HEK293 (cell line): Measurements from ENCODE around the gene EIF4E1B.
A peak's percentile ranks its signal among the peaks of the same experiment; 100 is the strongest.

ENCODE experiments used
- HOXC10 ChIP-seq: sonication (generic); formaldehyde crosslinking; IDR thresholded peaks from 2 replicates; pipeline ENCODE4 v1.8.1; 2023; ENCODE audit warnings: mild to moderate bottlenecking, missing genetic modification reagents
- HOXD13 ChIP-seq: sonication (generic); formaldehyde crosslinking; IDR thresholded peaks from 2 replicates; pipeline ENCODE4 v1.8.0; 2022; ENCODE audit warnings: missing genetic modification reagents, borderline replicate concordance
- KLF1 ChIP-seq: fragments of 450-650 bp; formaldehyde crosslinking; IDR thresholded peaks from 2 replicates; pipeline ENCODE4 v1.5.1; 2016; ENCODE audit warnings: missing biosample characterization, missing genetic modification characterization
- KLF9 ChIP-seq: fragments of 450-650 bp; formaldehyde crosslinking; IDR thresholded peaks from 2 replicates; pipeline ENCODE4 v1.5.1; 2016; ENCODE audit warnings: missing biosample characterization, missing genetic modification characterization, low read depth
- REST ChIP-seq: fragments of 450-650 bp; formaldehyde crosslinking; IDR thresholded peaks from 2 replicates; pipeline ENCODE4 v1.5.1; 2016; ENCODE audit warnings: missing biosample characterization, missing genetic modification characterization
- SCRT1 ChIP-seq: fragments of 450-650 bp; formaldehyde crosslinking; IDR thresholded peaks from 2 replicates; pipeline ENCODE4 v1.5.1; 2016; ENCODE audit warnings: missing biosample characterization, missing genetic modification characterization, borderline replicate concordance
- SCRT2 ChIP-seq: fragments of 450-650 bp; formaldehyde crosslinking; IDR thresholded peaks from 2 replicates; pipeline ENCODE4 v1.5.1; 2016; ENCODE audit warnings: missing biosample characterization, missing genetic modification characterization
- ZBTB48 ChIP-seq: fragments of 450-650 bp; formaldehyde crosslinking; IDR thresholded peaks from 2 replicates; pipeline ENCODE4 v1.5.1; 2016; ENCODE audit warnings: missing biosample characterization, missing genetic modification characterization
- ZBTB8A ChIP-seq: fragments of 450-650 bp; formaldehyde crosslinking; IDR thresholded peaks from 2 replicates; pipeline ENCODE4 v1.5.1; 2016; ENCODE audit warnings: missing biosample characterization, missing genetic modification characterization
- ZFP41 ChIP-seq: fragments of 450-650 bp; formaldehyde crosslinking; IDR thresholded peaks from 2 replicates; pipeline ENCODE4 v1.5.1; 2016; ENCODE audit warnings: missing biosample characterization, missing genetic modification characterization, borderline replicate concordance
- ZNF133 ChIP-seq: fragments of 450-650 bp; formaldehyde crosslinking; IDR thresholded peaks from 2 replicates; pipeline ENCODE4 v1.5.1; 2016; ENCODE audit warnings: missing biosample characterization, missing genetic modification characterization
- ZNF140 ChIP-seq: fragments of 450-650 bp; formaldehyde crosslinking; IDR thresholded peaks from 2 replicates; pipeline ENCODE4 v1.5.1; 2016; ENCODE audit warnings: missing biosample characterization, missing genetic modification characterization
- ZNF148 ChIP-seq: fragments of 450-650 bp; formaldehyde crosslinking; IDR thresholded peaks from 2 replicates; pipeline ENCODE4 v1.5.0; 2017; ENCODE audit warnings: missing biosample characterization, missing genetic modification characterization, borderline replicate concordance
- ZNF174 ChIP-seq: fragments of 450-650 bp; formaldehyde crosslinking; IDR thresholded peaks from 2 replicates; pipeline ENCODE4 v1.5.0; 2017; ENCODE audit warnings: missing biosample characterization, mild to moderate bottlenecking, missing genetic modification characterization
- ZNF391 ChIP-seq: fragments of 450-650 bp; formaldehyde crosslinking; IDR thresholded peaks from 2 replicates; pipeline ENCODE4 v1.5.1; 2016; ENCODE audit warnings: low read depth, missing biosample characterization, missing genetic modification characterization, borderline replicate concordance
- ZNF449 ChIP-seq: fragments of 450-650 bp; formaldehyde crosslinking; IDR thresholded peaks from 2 replicates; pipeline ENCODE4 v1.5.1; 2017; ENCODE audit warnings: missing biosample characterization, mild to moderate bottlenecking, missing genetic modification characterization, moderate library complexity
- ZNF488 ChIP-seq: fragments of 450-650 bp; formaldehyde crosslinking; IDR thresholded peaks from 2 replicates; pipeline ENCODE4 v1.5.1; 2016; ENCODE audit warnings: missing biosample characterization, missing genetic modification characterization
- ZNF521 ChIP-seq: fragments of 450-650 bp; formaldehyde crosslinking; IDR thresholded peaks from 2 replicates; pipeline ENCODE4 v1.5.1; 2017; ENCODE audit warnings: missing biosample characterization, mild to moderate bottlenecking, missing genetic modification characterization
- ZNF544 ChIP-seq: fragments of 450-650 bp; formaldehyde crosslinking; IDR thresholded peaks from 2 replicates; pipeline ENCODE4 v1.5.0; 2017; ENCODE audit warnings: missing biosample characterization, missing genetic modification characterization
- ZNF549 ChIP-seq: fragments of 450-650 bp; IDR thresholded peaks from 2 replicates; pipeline ENCODE4 v1.5.1; 2018; ENCODE audit warnings: missing biosample characterization, missing genetic modification characterization, mild to moderate bottlenecking, inconsistent platforms, moderate library complexity
- ZNF558 ChIP-seq: fragments of 450-650 bp; formaldehyde crosslinking; IDR thresholded peaks from 2 replicates; pipeline ENCODE4 v1.5.1; 2016; ENCODE audit warnings: missing biosample characterization, missing genetic modification characterization
- ZNF560 ChIP-seq: fragments of 450-650 bp; formaldehyde crosslinking; IDR thresholded peaks from 2 replicates; pipeline ENCODE4 v1.5.1; 2017; ENCODE audit warnings: missing biosample characterization, missing genetic modification characterization, borderline replicate concordance
- ZNF561 ChIP-seq: fragments of 450-650 bp; IDR thresholded peaks from 2 replicates; pipeline ENCODE4 v1.5.1; 2018; ENCODE audit warnings: missing biosample characterization, missing genetic modification characterization, borderline replicate concordance
- ZNF580 ChIP-seq: fragments of 450-650 bp; formaldehyde crosslinking; IDR thresholded peaks from 2 replicates; pipeline ENCODE4 v1.5.1; 2016; ENCODE audit warnings: missing biosample characterization, missing genetic modification characterization
- ZNF624 ChIP-seq: fragments of 450-650 bp; formaldehyde crosslinking; IDR thresholded peaks from 2 replicates; pipeline ENCODE4 v1.5.1; 2017; ENCODE audit warnings: missing biosample characterization, missing genetic modification characterization
- ZNF701 ChIP-seq: fragments of 450-650 bp; formaldehyde crosslinking; IDR thresholded peaks from 2 replicates; pipeline ENCODE4 v1.5.1; 2016; ENCODE audit warnings: missing biosample characterization, missing genetic modification characterization
- ZNF768 ChIP-seq: fragments of 450-650 bp; formaldehyde crosslinking; IDR thresholded peaks from 2 replicates; pipeline ENCODE4 v1.5.1; 2018; ENCODE audit warnings: missing biosample characterization, mild to moderate bottlenecking, missing genetic modification characterization
- ZNF830 ChIP-seq: fragments of 450-650 bp; IDR thresholded peaks from 2 replicates; pipeline ENCODE4 v1.5.0; 2018; ENCODE audit warnings: missing biosample characterization, missing genetic modification characterization, low read depth, mild to moderate bottlenecking, moderate library complexity
- ZSCAN18 ChIP-seq: fragments of 450-650 bp; formaldehyde crosslinking; IDR thresholded peaks from 2 replicates; pipeline ENCODE4 v1.5.1; 2016; ENCODE audit warnings: missing biosample characterization, missing genetic modification characterization
- ZXDB ChIP-seq: fragments of 450-650 bp; formaldehyde crosslinking; IDR thresholded peaks from 2 replicates; pipeline ENCODE4 v1.5.1; 2016; ENCODE audit warnings: missing biosample characterization, missing genetic modification characterization

The EIF4E1B gene

GRCh38 chr5:176647030-176647842 is 16.8 kb downstream of the EIF4E1B start, which contains the start of gene TSPAN17 (continued):
- TF ChIP-seq ZSCAN18 (tag by site-specific recombination) (no peak), ZFP41 (tag by site-specific recombination) (no peak), ZNF148 (tag by site-specific recombination) (no peak), ZBTB48 (tag by site-specific recombination) (no peak; the same call in 1 of the 2 replicates), ZNF701 (no peak), ZNF830 (tag by site-specific recombination) (no peak), ZNF521 (tag by site-specific recombination) (no peak), ZNF133 (tag by site-specific recombination) (no peak), ZNF768 (tag by site-specific recombination) (no peak), SCRT1 (tag by site-specific recombination) (no peak), ZXDB (0 out of 2 replicates have a peak, but pooled peaks have one; percentile 21), SCRT2 (no peak), REST (tag by site-specific recombination) (no peak), HOXC10 (no peak), ZNF488 (tag by site-specific recombination) (no peak), ZNF624 (tag by site-specific recombination) (no peak), HOXD13 (CRISPR knock-in tag) (no peak), ZNF558 (tag by site-specific recombination) (no peak), ZNF544 (tag by site-specific recombination) (no peak), KLF1 (tag by site-specific recombination) (peak; percentile 57; the same call in 1 of the 2 replicates), KLF9 (tag by site-specific recombination) (peak; percentile 60), ZNF549 (tag by site-specific recombination) (no peak), ZNF140 (tag by site-specific recombination) (no peak), ZNF449 (no peak), ZBTB8A (peak; percentile 54), ZNF561 (tag by site-specific recombination) (no peak; the same call in 1 of the 2 replicates), ZNF580 (tag by site-specific recombination) (peak; percentile 61; the same call in 1 of the 2 replicates), ZNF174 (tag by site-specific recombination) (no peak), ZNF391 (no peak), ZNF560 (tag by site-specific recombination) (no peak)
